ENCODE data around the gene L3MBTL1.

- TF ChIP-seq CTCF (IDR thresholded peaks at IDR 0.05), result no peak
- TF ChIP-seq POLR2A (IDR thresholded peaks at IDR 0.05), result no peak
These were observed 39.9 kb upstream of the L3MBTL1 start for GRCh38 chr20:43467589-43467988.

Measured in thyroid gland (tissue), 4 donors.